RWPE1 (cell line): ENCODE results near the gene SLC9A7.

Experiments used
- CTCF ChIA-PET: fragments of 350-600 bp; sonication (Branson Sonifier 250); formaldehyde crosslinking; extraction: SDS; loops from one replicate; lab custom pipeline; 2021; lab: Yijun Ruan, JAX
- POLR2A ChIA-PET: fragments of 400-600 bp; formaldehyde crosslinking; extraction: SDS; loops from one replicate; lab custom pipeline; 2020; ENCODE audit warnings: antibody characterized with exemption; ENCODE audit not compliant: low non-redundant PET; lab: Yijun Ruan, JAX
- DNase-seq: peaks from one replicate; pipeline ENCODE4 v3.0.0; 2012; ENCODE audit warnings: low spot score
- H3K27ac ChIP-seq: fragments of 450-650 bp; 2 replicates; pipeline ENCODE4 v1.5.1; 2017
- TF ChIP-seq, protein P1 (sequence below): fragments of 450-650 bp; conservative IDR thresholded peaks from 2 replicates; pipeline ENCODE4 v1.5.1; 2017; ENCODE audit warnings: low read depth, mild to moderate bottlenecking

SLC9A7 gene

DNA sequence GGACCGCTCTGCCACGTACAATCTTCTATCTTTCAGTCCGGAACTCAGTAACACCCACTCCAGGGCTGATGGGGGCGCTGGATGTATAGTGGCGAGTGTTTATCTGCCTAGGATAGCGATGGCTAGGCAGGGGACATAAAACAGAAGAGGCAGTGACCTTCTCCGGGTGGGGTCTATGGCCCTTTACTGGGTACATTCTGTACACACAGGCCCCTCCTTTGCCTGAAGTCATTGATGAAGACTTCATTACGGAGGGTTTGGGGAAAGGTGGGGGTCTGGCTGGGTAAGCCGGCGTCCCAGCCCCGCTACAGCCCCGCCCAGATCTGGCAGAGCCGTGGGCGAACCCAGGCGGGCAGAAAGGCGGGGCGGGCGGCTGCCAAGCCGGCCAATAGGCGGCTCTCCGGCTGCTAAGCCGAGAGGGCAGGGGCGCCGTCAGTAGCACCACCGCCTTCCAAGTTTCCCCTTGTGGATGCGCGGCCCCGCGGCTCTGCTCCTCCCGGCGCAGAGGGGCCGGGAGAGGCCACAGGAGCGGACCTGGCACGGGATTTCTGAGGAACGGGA is 185.5 kb downstream of the SLC9A7 start, which contains the start of gene CHST7:
CHST7 (plus strand) TSS at position 435 of the 561 bp plus-strand sequence. CDS start 167 bp downstream, outside the sequence.
- CTCF ChIA-PET = interaction anchor here (0.5 kb wide), 1 partner anchor 102 kb away, joined by 4 read pairs; no protein-coding TSS in a partner anchor
- H3K27ac ChIP-seq = peak within 1 kb of the TSS; percentile 51
- TF ChIP-seq, protein P1, sequence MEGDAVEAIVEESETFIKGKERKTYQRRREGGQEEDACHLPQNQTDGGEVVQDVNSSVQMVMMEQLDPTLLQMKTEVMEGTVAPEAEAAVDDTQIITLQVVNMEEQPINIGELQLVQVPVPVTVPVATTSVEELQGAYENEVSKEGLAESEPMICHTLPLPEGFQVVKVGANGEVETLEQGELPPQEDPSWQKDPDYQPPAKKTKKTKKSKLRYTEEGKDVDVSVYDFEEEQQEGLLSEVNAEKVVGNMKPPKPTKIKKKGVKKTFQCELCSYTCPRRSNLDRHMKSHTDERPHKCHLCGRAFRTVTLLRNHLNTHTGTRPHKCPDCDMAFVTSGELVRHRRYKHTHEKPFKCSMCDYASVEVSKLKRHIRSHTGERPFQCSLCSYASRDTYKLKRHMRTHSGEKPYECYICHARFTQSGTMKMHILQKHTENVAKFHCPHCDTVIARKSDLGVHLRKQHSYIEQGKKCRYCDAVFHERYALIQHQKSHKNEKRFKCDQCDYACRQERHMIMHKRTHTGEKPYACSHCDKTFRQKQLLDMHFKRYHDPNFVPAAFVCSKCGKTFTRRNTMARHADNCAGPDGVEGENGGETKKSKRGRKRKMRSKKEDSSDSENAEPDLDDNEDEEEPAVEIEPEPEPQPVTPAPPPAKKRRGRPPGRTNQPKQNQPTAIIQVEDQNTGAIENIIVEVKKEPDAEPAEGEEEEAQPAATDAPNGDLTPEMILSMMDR = peak; percentile 25; the same call in 1 of the 2 replicates
- POLR2A ChIA-PET = no interaction called here
- DNase-seq = peak; percentile 61

DNA sequence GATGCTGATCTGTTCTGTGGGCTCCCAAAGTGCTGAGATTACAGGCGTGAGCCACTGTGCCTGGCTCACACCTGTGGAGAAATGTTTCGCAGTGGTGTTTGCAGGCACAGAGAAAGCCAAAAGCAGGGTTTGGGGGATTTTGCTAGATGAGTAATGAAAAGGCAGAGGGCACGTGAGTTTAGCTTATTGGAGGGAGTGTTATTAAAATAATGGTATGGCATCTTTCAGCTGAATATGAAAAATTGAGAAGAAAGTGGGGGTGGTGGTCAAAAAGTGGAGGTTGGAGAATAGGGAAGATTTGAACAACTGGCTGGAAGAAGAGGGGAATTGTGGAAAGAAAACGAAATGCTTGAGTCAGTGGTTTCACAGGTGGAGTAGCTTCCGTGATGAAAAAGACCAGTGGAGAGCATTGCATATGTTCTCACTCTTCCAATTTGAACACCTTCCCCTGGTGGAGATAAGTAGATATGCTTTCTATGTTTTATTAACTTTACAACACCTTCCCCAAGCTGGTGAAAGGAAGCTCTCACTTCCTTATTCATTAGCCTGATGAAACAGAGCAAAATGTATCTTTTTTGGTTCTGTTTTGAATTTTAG is 186.5 kb downstream of the SLC9A7 start:
- DNase-seq = no peak
- H3K27ac ChIP-seq = no peak overlapping the region
- ChIA-PET CTCF (no interaction called here), POLR2A (no interaction called here)
- TF ChIP-seq, protein P1 = no peak

DNA sequence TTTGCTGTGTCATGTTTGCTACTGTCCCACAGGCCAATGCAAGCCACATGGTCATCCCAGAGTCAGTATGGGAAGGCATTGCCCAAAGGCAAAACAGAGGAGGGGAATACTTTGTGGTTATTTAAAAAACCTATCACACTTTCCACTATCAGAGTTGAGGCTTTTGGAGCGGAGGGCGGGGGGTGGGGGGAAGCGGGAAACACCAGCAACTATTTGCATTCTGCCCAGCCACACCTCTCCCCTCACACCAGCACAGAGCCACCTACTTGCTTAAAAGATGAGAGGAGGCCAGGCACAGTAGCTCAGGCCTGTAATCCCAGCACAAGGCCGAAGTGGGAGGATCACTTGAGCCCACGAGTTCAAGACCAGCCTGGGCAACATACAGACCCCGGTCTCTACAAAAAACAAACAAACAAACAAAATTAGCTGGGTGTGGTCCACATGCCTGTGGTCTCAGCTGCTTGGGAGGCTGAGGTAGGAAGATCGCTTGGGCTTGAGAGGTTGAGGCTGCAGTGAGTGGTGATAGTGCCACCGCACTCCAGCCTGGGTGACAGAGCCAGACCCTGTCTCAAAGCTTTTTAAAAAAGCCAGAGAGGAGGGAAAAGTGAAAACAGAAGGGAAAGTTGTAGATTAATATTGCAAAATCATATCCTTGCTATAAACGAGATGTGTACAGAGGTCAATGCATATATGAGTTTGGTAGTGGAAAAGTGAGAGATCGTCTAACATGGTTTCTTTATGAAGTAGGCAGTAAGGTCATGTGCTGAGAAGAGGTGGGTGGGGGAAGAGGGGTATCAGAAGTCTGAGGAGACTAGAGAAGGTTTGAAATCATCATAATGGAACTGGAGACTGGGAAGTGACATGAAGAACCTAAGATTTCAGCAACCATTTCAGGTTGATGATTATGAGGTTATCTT is 187.2 kb downstream of the SLC9A7 start:
- ChIA-PET POLR2A (no interaction called here), CTCF (no interaction called here)
- TF ChIP-seq, protein P1 = no peak
- no peak for DNase-seq
- no peak overlapping the region for H3K27ac ChIP-seq

DNA sequence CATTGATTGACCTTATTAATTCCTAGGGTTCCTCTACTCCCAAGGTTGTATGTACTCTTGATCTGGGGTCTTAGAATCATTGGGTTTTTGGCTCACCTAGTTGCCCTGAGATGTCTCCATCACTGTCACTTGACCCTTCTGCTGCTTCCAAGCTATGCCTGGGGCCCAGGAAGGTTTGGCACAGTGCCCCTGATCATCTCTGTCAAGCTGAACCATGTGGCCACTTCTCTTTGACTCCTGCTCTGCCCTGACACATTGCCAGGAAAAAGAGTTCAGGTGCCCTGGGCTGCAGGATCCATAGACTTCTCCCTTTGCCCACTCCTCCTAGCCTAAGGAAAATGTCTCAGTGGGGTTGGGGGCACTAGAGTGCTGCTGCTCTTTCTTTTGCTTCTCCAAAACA is 189.3 kb downstream of the SLC9A7 start:
- ChIA-PET CTCF (interaction anchor here (0.6 kb wide), 1 partner anchor 13 kb away, joined by 3 read pairs; no protein-coding TSS in a partner anchor), POLR2A (no interaction called here)
- H3K27ac ChIP-seq = no peak overlapping the region
- no peak for DNase-seq
- TF ChIP-seq, protein P1 = no peak

DNA sequence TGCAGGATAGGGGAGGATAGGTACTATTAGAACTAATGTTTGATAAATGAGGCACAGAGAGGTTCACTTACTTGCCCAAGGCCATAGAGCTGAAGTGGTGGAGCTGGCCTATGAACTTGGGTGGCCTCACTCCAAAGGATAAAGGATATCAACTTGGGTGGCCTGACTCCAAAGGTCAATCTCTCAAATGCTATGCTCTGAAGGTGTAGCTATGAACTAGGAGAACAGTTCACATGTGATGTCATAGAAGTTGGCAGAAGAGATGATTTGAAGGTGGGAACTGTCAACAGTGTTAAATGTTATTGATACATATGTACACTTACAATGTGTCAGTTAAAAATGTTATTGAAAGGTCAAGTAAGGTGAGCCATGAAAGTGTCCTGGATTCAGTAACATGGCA is 191.5 kb downstream of the SLC9A7 start:
- no peak for DNase-seq
- CTCF ChIA-PET = interaction anchor here (0.6 kb wide), 1 partner anchor 463 kb away, joined by 3 read pairs; no protein-coding TSS in a partner anchor
- H3K27ac ChIP-seq = no peak overlapping the region
- TF ChIP-seq, protein P1 = no peak
- POLR2A ChIA-PET = no interaction called here
